HG03025 (cell line): ENCODE measurements around the gene CACNA1S.

Source experiments
- ATAC-seq: cut with Tn5 transposase; IDR thresholded peaks from one replicate; pipeline ENCODE4 v1.9.1; 2021; ENCODE audit warnings: mild to moderate bottlenecking, moderate library complexity; ENCODE audit not compliant: unreplicated experiment, low FRiP score

Gene CACNA1S

GRCh38 chr1:201019321-201019977 is 92.8 kb downstream of the CACNA1S start:
- peak; percentile 45 for ATAC-seq

DNA sequence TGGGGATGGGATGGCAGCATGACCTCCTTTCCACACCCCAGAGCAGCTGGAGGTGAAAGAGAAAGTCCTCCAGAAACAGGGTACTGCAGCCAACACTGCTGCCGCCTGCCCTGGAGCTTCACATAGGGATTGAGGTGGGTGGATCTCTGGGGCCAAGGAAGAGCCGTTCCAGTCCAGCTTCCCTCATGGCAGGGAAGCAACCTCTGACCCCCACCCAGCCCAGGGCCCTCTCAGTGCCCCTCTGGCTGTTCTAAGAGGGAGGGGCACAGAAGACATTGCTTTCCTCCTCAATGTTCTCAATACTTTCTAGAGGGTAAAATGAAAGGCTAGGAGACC is 94.4 kb downstream of the CACNA1S start:
- no peak for ATAC-seq

- no peak for ATAC-seq
These were observed 95.0 kb downstream of the CACNA1S start for GRCh38 chr1:201016943-201017827.

GRCh38 chr1:201016211-201016651 is 96.0 kb downstream of the CACNA1S start:
- ATAC-seq: no peak

DNA sequence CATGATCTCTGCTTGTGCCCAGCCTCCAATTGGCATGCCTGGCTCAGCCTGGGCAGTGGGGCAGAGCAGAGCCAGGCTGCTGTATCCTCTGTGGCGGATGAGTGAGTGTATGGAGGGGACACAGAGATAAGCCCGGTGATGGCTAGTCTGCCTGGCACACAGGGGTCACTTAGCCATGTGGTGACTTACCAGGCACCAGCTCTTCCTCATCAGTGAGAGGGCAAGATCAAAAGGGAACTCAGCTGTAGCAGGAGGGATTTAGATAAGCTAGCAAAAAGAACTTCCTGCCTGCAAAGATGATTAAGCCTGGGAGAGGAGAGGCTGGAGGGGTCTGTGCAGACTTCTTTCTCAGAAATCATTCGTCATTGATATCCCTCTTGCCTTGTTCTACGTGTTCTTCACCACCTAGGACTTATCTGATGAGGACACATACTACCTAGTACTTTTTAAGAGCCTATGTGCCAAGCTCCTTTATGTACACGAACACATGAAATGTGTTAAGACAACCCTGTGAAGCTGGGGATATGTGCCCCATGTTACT is 96.6 kb downstream of the CACNA1S start:
- ATAC-seq: no peak

GRCh38 chr1:201014816-201015200 is 97.4 kb downstream of the CACNA1S start:
- no peak for ATAC-seq

- no peak for ATAC-seq
These were observed 98.0 kb downstream of the CACNA1S start for GRCh38 chr1:201013991-201014815.

GRCh38 chr1:201013031-201013485 is 99.2 kb downstream of the CACNA1S start:
- no peak for ATAC-seq

- no peak for ATAC-seq
These were observed 100.6 kb downstream of the CACNA1S start for GRCh38 chr1:201011616-201012015.

DNA sequence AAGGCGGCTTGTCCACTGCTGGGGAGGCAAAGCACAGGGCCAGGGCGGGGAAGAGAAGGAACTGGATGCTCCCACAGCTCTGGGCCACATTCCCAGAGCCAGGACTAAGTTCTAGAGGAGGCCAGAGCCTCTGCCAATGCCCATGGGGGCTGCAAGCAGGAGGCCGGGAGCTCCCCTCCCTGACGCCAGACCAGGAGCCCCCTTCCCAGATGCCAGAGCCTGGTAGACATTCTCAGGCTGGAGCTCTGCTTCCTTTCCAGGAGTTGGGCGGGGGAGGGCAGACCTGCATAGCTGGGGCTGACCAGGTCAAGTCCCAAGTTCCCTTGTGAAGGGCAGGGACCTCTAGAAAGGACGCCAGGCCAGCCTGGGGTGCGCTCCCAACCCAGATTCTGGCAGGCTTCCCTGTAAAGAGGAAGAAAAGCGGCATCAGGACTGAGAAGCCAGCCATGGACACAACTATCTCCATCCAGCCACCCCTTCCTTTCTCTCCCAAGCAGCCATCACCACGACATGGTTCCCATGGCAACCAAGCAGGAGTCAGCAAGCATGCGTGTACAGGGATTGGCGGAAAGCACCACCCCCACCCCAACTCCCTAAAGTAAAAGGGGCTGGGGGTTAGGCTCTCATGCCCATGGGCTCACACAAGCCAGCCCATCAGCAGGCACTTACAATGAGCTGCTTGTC is 102.1 kb downstream of the CACNA1S start:
- ATAC-seq: no peak

DNA sequence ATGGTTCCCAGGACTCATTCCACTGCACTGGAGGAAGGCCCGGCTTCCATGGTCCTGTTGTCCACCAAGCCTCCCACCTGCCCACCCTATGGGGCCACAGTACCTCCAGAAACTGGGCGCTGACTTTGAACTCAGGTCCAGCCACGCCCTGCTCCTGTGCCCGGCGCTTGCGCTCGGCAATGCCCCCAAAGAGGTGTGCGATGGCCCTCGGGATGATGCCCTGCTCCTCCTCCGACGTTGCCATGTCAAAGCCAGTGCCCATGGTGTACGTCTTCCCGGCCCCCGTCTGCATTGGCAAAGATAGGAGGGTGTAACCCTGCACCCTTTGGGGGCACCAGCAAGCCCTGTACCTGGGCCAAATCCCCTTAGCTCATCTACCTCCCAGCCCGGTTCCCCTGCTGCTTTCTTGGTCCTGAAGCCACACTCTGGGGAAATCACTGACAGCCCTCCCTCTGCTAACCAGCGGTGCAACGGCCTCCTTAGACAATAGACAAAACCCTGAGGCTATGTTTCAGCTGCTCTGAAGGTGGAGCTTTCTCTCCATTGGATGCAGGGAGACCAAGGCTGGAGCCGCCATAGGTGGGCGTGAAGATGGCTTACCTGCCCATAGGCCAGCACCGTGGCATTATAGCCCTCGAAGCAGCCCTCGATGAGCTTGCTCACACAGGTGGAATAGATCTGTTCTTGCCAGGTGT is 103.4 kb downstream of the CACNA1S start:
- ATAC-seq: no peak

DNA sequence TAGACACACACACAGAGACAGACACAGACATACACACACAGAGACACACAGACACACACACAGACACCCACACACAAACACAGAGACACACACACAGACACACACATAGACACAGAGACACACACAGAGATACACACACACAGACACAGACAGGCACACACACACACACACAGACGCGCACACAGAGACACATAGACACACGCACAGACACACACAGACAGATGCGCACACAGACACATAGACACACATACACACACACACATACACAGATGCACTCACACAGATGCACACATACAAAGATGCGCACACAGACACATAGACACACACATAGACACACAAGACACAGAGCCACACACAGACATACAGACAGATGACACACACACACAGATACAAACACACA is 104.7 kb downstream of the CACNA1S start:
- ATAC-seq: no peak

DNA sequence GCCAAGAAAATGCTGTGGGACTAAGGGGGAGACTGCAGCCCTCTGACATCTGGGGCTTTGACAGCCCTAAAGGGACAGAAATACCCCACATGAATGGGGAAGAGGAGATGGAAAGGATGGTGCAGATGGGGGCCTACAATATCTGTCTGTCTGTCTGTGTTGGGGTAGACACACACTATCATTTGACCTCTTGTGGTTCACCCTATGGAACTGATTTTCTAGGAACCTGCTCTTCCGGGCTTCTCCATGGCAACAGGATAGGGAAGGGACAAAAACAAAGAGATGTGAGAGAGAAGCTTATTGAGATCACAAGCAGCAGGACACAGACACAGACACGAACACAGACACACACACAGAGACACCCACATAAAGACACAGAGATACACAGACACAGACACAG is 105.8 kb downstream of the CACNA1S start:
- no peak for ATAC-seq

DNA sequence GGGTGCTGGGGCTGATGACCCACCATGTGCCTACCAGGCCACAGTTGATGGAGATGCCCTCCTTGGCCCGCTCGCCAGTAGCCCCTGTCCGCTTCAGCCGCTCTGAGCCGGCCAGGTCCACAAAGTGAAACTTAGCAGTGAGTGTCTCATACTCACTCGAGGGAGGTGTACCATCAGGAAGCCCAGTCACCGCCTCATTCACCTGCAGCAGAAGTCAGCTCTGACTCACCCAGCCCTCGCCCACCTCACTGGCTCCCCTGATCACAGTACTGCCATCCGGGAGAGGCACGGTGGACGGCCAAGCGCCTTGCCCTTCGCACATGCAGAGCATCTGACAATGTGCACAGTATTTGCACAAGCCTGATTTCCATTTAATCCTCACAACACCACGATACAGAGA is 107.5 kb downstream of the CACNA1S start:
- no peak for ATAC-seq

- ATAC-seq: no peak
These were observed 108.1 kb downstream of the CACNA1S start for GRCh38 chr1:201004154-201004553.

DNA sequence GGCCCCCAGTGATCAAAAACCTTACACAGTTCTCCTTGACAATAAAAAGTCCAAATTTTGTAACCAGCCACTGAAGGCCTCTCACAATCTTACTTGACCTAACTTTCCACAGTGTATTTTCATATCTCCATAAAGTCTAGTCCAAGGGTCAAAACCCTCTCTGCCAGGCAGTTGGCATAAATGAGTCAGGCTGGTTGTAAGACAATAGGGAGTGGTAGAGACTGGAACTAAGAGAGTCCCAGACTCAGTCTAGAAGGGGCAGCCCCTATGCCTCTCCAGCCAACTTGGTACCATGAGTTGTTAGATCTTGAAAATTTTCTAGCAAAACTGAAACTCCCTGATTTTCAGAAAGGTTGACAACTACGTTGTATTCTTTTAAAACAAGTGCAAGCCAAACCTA is 109.7 kb downstream of the CACNA1S start:
- ATAC-seq: no peak

DNA sequence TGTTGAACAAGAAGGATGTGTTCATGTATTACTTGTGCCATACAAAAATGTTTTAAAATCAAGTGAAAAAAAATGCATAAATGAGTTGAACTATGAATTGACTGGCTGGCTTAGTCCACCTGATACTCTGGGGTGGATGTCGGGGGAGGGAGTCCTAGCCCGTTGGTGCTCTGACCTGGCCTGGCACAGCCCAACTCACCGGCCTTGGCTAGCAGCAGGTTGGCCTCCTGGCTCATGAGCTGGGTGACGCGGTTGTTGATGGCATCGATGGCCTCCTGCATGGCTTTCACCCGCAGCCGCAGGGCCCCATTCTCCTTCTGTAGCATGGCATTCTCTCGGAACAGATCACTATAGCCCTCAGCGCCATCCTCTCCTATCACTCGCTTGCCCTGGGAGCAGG is 110.3 kb downstream of the CACNA1S start:
- ATAC-seq: no peak

DNA sequence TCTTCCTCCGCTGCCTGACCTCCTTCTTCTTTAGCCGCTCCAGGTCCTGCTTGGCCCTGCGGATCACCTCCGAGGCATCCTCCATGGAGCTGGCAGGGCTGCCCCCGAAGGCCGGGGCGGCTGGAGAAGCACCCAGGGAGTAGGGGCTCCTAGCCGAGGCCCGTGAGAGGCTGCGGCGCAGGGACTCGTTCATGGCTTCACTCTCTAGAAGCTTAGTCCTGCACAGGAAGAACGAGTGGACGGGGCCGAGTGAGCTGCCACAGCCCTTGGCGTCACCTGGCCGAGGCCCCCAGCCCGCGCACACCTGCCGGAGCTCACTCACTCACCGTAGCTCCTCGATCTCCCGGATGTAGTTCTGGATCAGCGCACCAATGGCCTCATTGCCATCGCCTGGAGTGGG is 111.8 kb downstream of the CACNA1S start:
- ATAC-seq: no peak

- ATAC-seq: no peak
These were observed 112.6 kb downstream of the CACNA1S start for GRCh38 chr1:200999667-201000066.

DNA sequence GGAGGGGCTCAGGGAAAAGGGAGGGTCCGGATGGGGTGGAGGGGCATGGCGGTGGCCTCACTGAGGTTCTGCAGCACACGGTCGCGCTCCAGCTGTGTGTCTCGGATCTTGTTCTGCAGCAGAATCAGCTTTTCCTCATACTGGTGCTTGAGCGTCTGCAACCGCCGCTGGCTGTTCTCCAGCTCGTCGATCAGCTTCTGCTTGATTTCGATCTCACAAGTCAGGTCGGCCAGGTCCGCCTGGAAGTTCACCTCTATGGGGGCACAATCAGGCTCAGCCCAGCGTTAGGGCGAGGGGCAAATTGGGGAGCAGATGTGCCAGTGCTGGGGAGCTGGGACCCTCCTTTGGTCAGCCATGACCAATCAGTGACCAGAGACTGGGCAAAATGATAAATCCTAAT is 113.9 kb downstream of the CACNA1S start:
- ATAC-seq: no peak
